Activated naive CD8-positive, alpha-beta T cell treated with anti-CD3 and anti-CD28 coated beads, Interleukin-2, amount 50 U/mL, for 24 hours (primary cell): ENCODE data around the gene STN1.
A peak's percentile ranks its signal among the peaks of the same experiment; 100 is the strongest.
"Not testable (repeated sequence)": the region's sequence is repeated elsewhere in the genome, so short reads cannot be mapped to it uniquely, and the experiment has no call there.

Experiments used
- ATAC-seq: fragments of 150-1000 bp; cut with Tn5 transposase; one replicate; pipeline ENCODE4 v1.10.0; 2021
- DNase-seq: peaks from one replicate; pipeline ENCODE4 v3.0.0; 2021
- H3K27ac Mint-ChIP-seq: one replicate; pipeline ENCODE4 v1.8.0; 2021; ENCODE audit warnings: mild to moderate bottlenecking, mixed read lengths
- H3K27me3 Mint-ChIP-seq: one replicate; pipeline ENCODE4 v1.8.0; 2021; ENCODE audit warnings: mixed read lengths
- H3K36me3 Mint-ChIP-seq: one replicate; pipeline ENCODE4 v1.8.0; 2021; ENCODE audit warnings: low read depth, mixed read lengths
- H3K4me1 Mint-ChIP-seq: one replicate; pipeline ENCODE4 v1.8.0; 2021; ENCODE audit warnings: mixed read lengths
- H3K4me3 Mint-ChIP-seq: one replicate; pipeline ENCODE4 v1.8.0; 2021; ENCODE audit warnings: mild to moderate bottlenecking, moderate library complexity, mixed read lengths
- H3K9me3 Mint-ChIP-seq: one replicate; pipeline ENCODE4 v1.8.0; 2021; ENCODE audit warnings: mixed read lengths

The STN1 gene

GRCh38 chr10:103854686-103855391 is 63.1 kb downstream of the STN1 start:
- peak; percentile 34 for ATAC-seq
- peak overlapping the region; percentile 70 for H3K4me3 Mint-ChIP-seq
- H3K27ac Mint-ChIP-seq: no peak overlapping the region
- peaks cover 11% of the 10 kb centered on the region for H3K4me1 Mint-ChIP-seq
- peaks cover 39% of the 10 kb centered on the region for H3K27me3 Mint-ChIP-seq
- DNase-seq: peak; percentile 31
- no peaks in the 10 kb centered on the region for H3K36me3 Mint-ChIP-seq
- H3K9me3 Mint-ChIP-seq: no peaks in the 10 kb centered on the region

- Mint-ChIP-seq H3K27ac (no peak overlapping the region), H3K36me3 (no peaks in the 10 kb centered on the region), H3K27me3 (peaks cover 39% of the 10 kb centered on the region), H3K4me1 (peaks cover 8% of the 10 kb centered on the region), H3K9me3 (no peaks in the 10 kb centered on the region), H3K4me3 (peak overlapping the region; percentile 70)
- ATAC-seq: no peak
- DNase-seq: no peak
Measured at GRCh38 chr10:103854265-103854685, 63.7 kb downstream of the STN1 start.

DNA sequence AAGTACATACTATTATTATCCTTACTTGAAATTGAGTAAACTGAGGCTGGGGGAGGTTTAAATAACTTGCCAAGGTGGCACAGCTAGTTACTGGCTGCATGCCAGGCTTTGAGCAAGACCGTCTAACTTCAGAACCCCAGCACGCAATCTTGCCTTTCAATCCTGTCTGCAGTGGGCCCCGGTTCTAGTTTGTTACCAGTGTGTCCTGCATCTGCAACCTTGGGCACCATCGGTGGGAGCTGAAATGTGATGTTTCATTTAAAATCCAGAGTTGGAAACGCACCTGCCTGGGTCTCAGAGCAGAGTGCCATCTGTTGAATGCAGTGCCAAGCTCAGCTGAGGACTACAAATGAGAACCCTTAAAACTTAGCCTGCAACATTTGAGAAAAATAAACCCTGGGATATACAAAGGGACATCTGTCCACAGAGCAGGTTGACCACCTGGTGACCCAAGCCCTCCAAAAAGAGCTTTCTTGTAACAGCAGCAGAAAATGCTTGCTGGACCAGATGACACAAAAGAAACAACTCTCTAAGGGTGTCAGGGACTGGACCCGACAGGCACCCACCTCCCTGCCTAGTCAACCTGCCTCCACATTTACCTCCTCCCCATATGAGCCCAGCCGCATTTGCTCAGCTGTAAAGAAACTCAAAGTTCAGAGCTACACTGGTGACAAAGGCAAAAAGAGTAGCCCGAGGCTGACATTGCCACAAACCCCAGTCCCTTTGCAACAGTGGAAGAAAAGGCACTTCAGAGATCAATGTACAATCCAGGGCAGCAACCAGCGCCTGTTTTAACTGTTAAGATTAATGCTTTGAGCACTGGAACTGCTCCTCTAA is 64.3 kb downstream of the STN1 start:
- peaks cover 8% of the 10 kb centered on the region for H3K4me1 Mint-ChIP-seq

DNA sequence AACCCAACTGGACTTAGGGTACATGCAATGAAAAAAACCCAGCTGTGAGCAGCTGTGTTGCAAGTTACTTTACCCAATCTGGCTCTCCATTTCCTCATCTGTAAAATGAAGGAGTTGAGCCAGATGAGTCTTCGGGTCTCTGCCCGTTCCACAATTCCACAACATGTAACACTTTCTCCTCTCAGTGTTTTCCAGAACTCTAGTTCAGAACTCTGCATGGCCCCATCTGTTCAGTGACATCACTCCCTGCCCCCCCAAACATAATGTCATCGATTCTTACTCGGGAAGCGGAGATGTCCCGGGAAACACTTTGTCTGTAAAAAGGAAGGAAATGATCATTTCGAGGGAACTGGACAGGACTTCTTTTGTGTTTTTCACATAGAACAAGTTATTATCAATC is 65.1 kb downstream of the STN1 start:
- H3K4me1 Mint-ChIP-seq: peaks cover 8% of the 10 kb centered on the region
- DNase-seq (no peak), ATAC-seq (no peak)
- no peak overlapping the region for H3K27ac Mint-ChIP-seq
- H3K9me3 Mint-ChIP-seq: no peaks in the 10 kb centered on the region
- no peaks in the 10 kb centered on the region for H3K36me3 Mint-ChIP-seq
- H3K4me3 Mint-ChIP-seq: no peak overlapping the region
- H3K27me3 Mint-ChIP-seq: peaks cover 39% of the 10 kb centered on the region

More for the DNA sequence above, 64.3 kb downstream of the STN1 start:
- no peaks in the 10 kb centered on the region for H3K9me3 Mint-ChIP-seq
- H3K27me3 Mint-ChIP-seq: peaks cover 39% of the 10 kb centered on the region
- H3K27ac Mint-ChIP-seq: no peak overlapping the region
- H3K36me3 Mint-ChIP-seq: no peaks in the 10 kb centered on the region
- DNase-seq (no peak), ATAC-seq (no peak)
- H3K4me3 Mint-ChIP-seq: peak overlapping the region; percentile 70

DNA sequence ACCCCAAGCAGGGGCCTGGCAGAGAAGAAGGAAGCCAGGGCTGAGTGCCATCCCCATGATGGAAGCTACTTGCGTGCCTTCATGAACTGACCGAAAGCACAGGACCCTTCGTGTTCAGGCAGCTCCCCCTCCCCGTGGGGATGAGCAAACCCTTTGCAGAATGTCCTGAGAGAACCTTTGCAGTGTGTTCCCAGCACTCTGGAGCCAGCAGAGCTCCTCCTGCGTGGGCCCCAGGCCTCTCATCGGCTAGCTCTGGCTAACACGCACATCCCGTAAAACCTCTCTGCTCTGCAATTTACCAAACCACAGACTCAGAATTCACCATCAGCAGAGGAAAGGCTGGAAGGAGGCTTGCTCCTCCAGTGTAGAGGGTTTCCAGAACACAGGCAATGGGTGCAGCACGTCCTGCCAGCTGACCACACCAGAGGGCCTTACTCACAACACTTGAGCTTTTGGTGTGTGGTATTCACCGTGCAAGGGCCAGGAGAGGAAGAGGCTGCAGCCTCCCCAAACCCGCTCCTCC is 65.7 kb downstream of the STN1 start:
- DNase-seq (no peak), ATAC-seq (no peak)
- Mint-ChIP-seq H3K4me3 (no peak overlapping the region), H3K27ac (no peak overlapping the region), H3K9me3 (no peaks in the 10 kb centered on the region), H3K27me3 (peaks cover 37% of the 10 kb centered on the region), H3K36me3 (no peaks in the 10 kb centered on the region), H3K4me1 (peaks cover 8% of the 10 kb centered on the region)

DNA sequence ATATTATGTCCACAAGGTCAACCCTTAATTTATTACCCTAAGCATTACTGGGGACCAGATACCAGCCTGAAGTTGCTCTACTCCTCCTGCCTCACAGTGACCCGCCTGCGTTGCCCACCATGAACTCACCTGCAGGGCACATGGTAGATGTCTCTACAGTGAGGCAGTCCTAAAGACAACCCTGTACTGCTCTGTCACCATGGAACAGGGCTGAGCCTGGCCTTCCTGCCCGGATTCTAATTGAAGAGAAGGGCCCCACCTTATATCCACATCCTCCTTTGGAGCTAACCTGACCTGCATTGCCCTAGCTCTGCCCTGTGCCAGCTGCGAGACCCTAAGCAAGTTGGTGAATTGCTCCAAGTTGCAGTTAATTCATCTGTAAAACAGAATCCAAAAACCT is 66.7 kb downstream of the STN1 start:
- Mint-ChIP-seq H3K27ac (no peak overlapping the region), H3K4me3 (no peak overlapping the region), H3K4me1 (peaks cover 11% of the 10 kb centered on the region), H3K36me3 (no peaks in the 10 kb centered on the region), H3K9me3 (no peaks in the 10 kb centered on the region), H3K27me3 (peaks cover 27% of the 10 kb centered on the region)
- ATAC-seq (no peak), DNase-seq (no peak)

- Mint-ChIP-seq H3K4me1 (peaks cover 18% of the 10 kb centered on the region), H3K36me3 (no peaks in the 10 kb centered on the region), H3K27ac (no peak overlapping the region), H3K4me3 (no peak overlapping the region), H3K27me3 (peaks cover 22% of the 10 kb centered on the region), H3K9me3 (no peaks in the 10 kb centered on the region)
- no peak for ATAC-seq
- DNase-seq: no peak
Measured at GRCh38 chr10:103850572-103850895, 67.5 kb downstream of the STN1 start.

GRCh38 chr10:103849880-103850571 is 68.0 kb downstream of the STN1 start:
- H3K36me3 Mint-ChIP-seq: no peaks in the 10 kb centered on the region
- H3K27ac Mint-ChIP-seq: no peak overlapping the region
- no peak for DNase-seq
- no peak for ATAC-seq
- H3K27me3 Mint-ChIP-seq: peaks cover 22% of the 10 kb centered on the region
- H3K4me3 Mint-ChIP-seq: no peak overlapping the region
- no peaks in the 10 kb centered on the region for H3K9me3 Mint-ChIP-seq
- H3K4me1 Mint-ChIP-seq: peaks cover 21% of the 10 kb centered on the region

DNA sequence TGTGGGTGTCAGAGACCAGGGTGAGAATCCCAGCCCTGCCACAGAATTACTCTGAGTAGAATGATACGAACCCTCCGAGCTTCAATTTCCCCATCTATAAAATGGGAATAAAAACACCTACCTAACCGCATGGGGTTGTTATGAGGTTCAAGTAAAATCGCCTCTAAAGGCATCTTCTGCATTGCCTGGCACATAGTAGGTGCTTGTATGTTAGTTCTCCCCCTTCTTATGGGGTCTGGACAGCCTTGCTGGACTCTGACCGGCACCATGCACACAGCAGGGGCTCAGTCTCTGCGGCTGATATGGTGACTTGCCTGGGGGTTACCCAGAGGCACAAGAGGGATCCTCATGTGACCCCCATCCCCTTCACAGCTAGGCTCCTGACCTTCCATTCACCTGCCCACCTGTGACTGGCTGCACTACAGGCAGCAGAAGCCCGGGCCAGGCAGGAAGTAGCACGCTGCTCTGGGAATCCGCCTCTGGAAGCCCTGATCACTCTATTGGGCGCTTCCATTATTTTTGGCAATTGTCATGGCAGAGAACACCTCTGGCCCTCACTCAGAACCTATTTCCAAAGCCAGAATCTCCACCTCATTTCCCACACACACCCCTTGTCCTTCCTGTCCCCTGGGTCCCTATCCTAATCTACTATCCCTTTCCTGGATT is 68.6 kb downstream of the STN1 start:
- DNase-seq (no peak), ATAC-seq (no peak)
- Mint-ChIP-seq H3K27ac (no peak overlapping the region), H3K4me3 (no peak overlapping the region), H3K9me3 (no peaks in the 10 kb centered on the region), H3K4me1 (peaks cover 16% of the 10 kb centered on the region), H3K36me3 (no peaks in the 10 kb centered on the region), H3K27me3 (peaks cover 17% of the 10 kb centered on the region)

GRCh38 chr10:103847909-103848468 is 70.0 kb downstream of the STN1 start:
- no peaks in the 10 kb centered on the region for H3K36me3 Mint-ChIP-seq
- H3K4me1 Mint-ChIP-seq: peaks cover 13% of the 10 kb centered on the region
- H3K4me3 Mint-ChIP-seq: no peak overlapping the region
- H3K27me3 Mint-ChIP-seq: peaks cover 6% of the 10 kb centered on the region
- ATAC-seq (peak; percentile 33), DNase-seq (peak; percentile 27)
- H3K27ac Mint-ChIP-seq: no peak overlapping the region
- H3K9me3 Mint-ChIP-seq: no peaks in the 10 kb centered on the region

GRCh38 chr10:103847346-103847745 is 70.6 kb downstream of the STN1 start:
- H3K27me3 Mint-ChIP-seq: peaks cover 1% of the 10 kb centered on the region
- H3K36me3 Mint-ChIP-seq: no peaks in the 10 kb centered on the region
- no peak overlapping the region for H3K27ac Mint-ChIP-seq
- peaks cover 13% of the 10 kb centered on the region for H3K4me1 Mint-ChIP-seq
- H3K4me3 Mint-ChIP-seq: no peak overlapping the region
- no peak for ATAC-seq
- no peaks in the 10 kb centered on the region for H3K9me3 Mint-ChIP-seq
- no peak for DNase-seq

GRCh38 chr10:103845972-103846371 is 72.0 kb downstream of the STN1 start:
- H3K36me3 Mint-ChIP-seq: no peaks in the 10 kb centered on the region
- peak; percentile 25 for DNase-seq

DNA sequence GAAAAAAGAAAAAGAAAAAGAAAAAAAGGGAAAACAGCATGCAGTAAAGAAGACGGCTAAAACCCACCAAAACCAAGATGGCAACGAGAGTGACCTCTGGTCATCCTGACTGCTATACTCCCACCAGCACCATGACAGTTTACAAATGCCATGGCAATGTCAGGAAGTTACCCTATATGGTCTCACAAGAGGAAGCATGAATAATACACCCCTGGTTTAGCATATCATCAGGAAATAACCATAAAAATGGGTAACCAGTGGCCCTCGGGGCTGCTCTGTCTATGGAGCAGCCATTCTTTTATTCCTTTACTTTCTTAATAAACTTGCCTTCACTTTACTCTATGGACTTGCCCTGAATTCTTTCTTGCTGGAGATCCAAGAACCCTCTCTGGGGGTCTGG is 72.6 kb downstream of the STN1 start:
- not testable (repeated sequence) for H3K36me3 Mint-ChIP-seq, H3K9me3 Mint-ChIP-seq, ATAC-seq, H3K27me3 Mint-ChIP-seq, H3K27ac Mint-ChIP-seq, H3K4me3 Mint-ChIP-seq, DNase-seq
- peaks cover 13% of the 10 kb centered on the region for H3K4me1 Mint-ChIP-seq

More at GRCh38 chr10:103845972-103846371, 72.0 kb downstream of the STN1 start:
- Mint-ChIP-seq H3K27ac (no peak overlapping the region), H3K4me3 (no peak overlapping the region), H3K9me3 (no peaks in the 10 kb centered on the region), H3K27me3 (no peaks in the 10 kb centered on the region), H3K4me1 (peaks cover 13% of the 10 kb centered on the region)
- ATAC-seq: peak; percentile 66
